MCF 10A (cell line): Measurements from ENCODE around the gene RPL23. TPM values are rescaled to one million over a fixed set of nuclear protein-coding genes. Genes with fewer than 3 reads are reported as not detected.

Source experiments
- BruUV-seq: library from RNA; stranded (reverse); fragments of 400-500 nt; replicated peaks from 2 replicates; lab custom pipeline; 2021; lab: Mats Ljungman, UMichigan
- CTCF ChIA-PET: fragments of 300-600 bp; sonication (Branson Sonifier 250); formaldehyde crosslinking; extraction: SDS; loops from one replicate; lab custom pipeline; 2021; ENCODE audit warnings: antibody characterized with exemption, inconsistent platforms; lab: Yijun Ruan, JAX
- POLR2A ChIA-PET: fragments of 300-600, 350-650 bp; sonication (Branson Sonifier 250); formaldehyde crosslinking; extraction: SDS; loops from one replicate; lab custom pipeline; 2020; ENCODE audit warnings: antibody characterized with exemption, inconsistent platforms; lab: Yijun Ruan, JAX
- DNase-seq: peaks from one replicate; pipeline ENCODE4 v3.0.0-alpha.2; 2018; ENCODE audit not compliant: unreplicated experiment
- H3K27ac Mint-ChIP-seq: one replicate; pipeline ENCODE4 v1.8.0; 2022; ENCODE audit warnings: mild to moderate bottlenecking, low read depth, mixed read lengths; ENCODE audit not compliant: unreplicated experiment
- H3K27me3 Mint-ChIP-seq: one replicate; pipeline ENCODE4 v1.8.0; 2022; ENCODE audit warnings: mixed read lengths; ENCODE audit not compliant: insufficient read depth, unreplicated experiment
- H3K36me3 Mint-ChIP-seq: one replicate; pipeline ENCODE4 v1.8.0; 2022; ENCODE audit warnings: mild to moderate bottlenecking, moderate library complexity, mixed read lengths; ENCODE audit not compliant: insufficient read depth, unreplicated experiment
- H3K4me1 Mint-ChIP-seq: one replicate; pipeline ENCODE4 v1.8.0; 2022; ENCODE audit warnings: mixed read lengths; ENCODE audit not compliant: insufficient read depth, unreplicated experiment
- H3K4me3 Mint-ChIP-seq: one replicate; pipeline ENCODE4 v1.8.0; 2022; ENCODE audit warnings: mild to moderate bottlenecking, moderate library complexity, mixed read lengths; ENCODE audit not compliant: unreplicated experiment
- H3K9me3 Mint-ChIP-seq: one replicate; pipeline ENCODE4 v1.8.0; 2022; ENCODE audit warnings: mixed read lengths; ENCODE audit not compliant: unreplicated experiment
- CTCF ChIP-seq: fragments of 200-600 bp; IDR thresholded peaks from one replicate; pipeline ENCODE4 v1.8.0; 2022; ENCODE audit warnings: antibody characterized with exemption, mild to moderate bottlenecking; ENCODE audit not compliant: unreplicated experiment
- intact Hi-C: fragments of 100-400 bp; cut with micrococcal nuclease; formaldehyde crosslinking; loops from 2 replicates; pipeline ENCODE4 v1.14.1; 2022
- total RNA-seq: library from RNA; stranded (reverse); gene quantifications from 2 replicates; pipeline ENCODE4 v1.2.3, GENCODE V29; 2022

Gene RPL23
- total RNA-seq, 1 experiment from 2014 or later = 1,891 TPM

- H3K9me3 Mint-ChIP-seq = no peaks in the 10 kb centered on the region
- H3K27ac Mint-ChIP-seq = no peak overlapping the region
- no peaks in the 10 kb centered on the region for H3K27me3 Mint-ChIP-seq
- ChIA-PET POLR2A (interaction anchor here (0.6 to 13.1 kb wide), 6 partner anchors 19 to 286 kb away, joined by 3 to 246 read pairs (median 3); partner anchors contain the start of gene RPL23), CTCF (interaction anchor here (0.6 to 0.8 kb wide), 3 partner anchors 55 to 204 kb away, joined by 3 to 6 read pairs (median 3); no protein-coding TSS in a partner anchor)
- H3K4me1 Mint-ChIP-seq = peaks cover 35% of the 10 kb centered on the region
- peaks cover 36% of the 10 kb centered on the region for H3K36me3 Mint-ChIP-seq
- intact Hi-C loops = no loop called here
- TF ChIP-seq CTCF = no peak
- no TSS peak for BruUV-seq
- no peak for DNase-seq
- peak overlapping the region; percentile 89 for H3K4me3 Mint-ChIP-seq
Observed at GRCh38 chr17:38867968-38868816, 14.7 kb upstream of the RPL23 start.

- intact Hi-C loops = no loop called here
- CTCF ChIA-PET = interaction anchor here (0.6 to 0.7 kb wide), 2 partner anchors 58 to 939 kb away, joined by 3 read pairs; partner anchors contain the start of gene LASP1NB
- Mint-ChIP-seq H3K36me3 (peaks cover 37% of the 10 kb centered on the region), H3K4me1 (peaks cover 33% of the 10 kb centered on the region), H3K9me3 (no peaks in the 10 kb centered on the region), H3K4me3 (peak overlapping the region; percentile 89), H3K27me3 (no peaks in the 10 kb centered on the region), H3K27ac (no peak overlapping the region)
- no TSS peak for BruUV-seq
- POLR2A ChIA-PET = interaction anchor here (0.6 to 13.1 kb wide), 6 partner anchors 18 to 286 kb away, joined by 3 to 246 read pairs (median 3); partner anchors contain the start of gene RPL23
- no peak for TF ChIP-seq CTCF
- DNase-seq = peak; percentile 69
Observed at GRCh38 chr17:38867179-38867967, 13.9 kb upstream of the RPL23 start.

GRCh38 chr17:38864636-38865398 is 11.3 kb upstream of the RPL23 start:
- Mint-ChIP-seq H3K9me3 (no peaks in the 10 kb centered on the region), H3K4me3 (no peak overlapping the region), H3K27me3 (no peaks in the 10 kb centered on the region), H3K27ac (no peak overlapping the region), H3K36me3 (peaks cover 32% of the 10 kb centered on the region), H3K4me1 (peaks cover 22% of the 10 kb centered on the region)
- intact Hi-C loops = no loop called here
- BruUV-seq = TSS peak; percentile 61
- CTCF ChIA-PET = no interaction called here
- POLR2A ChIA-PET = interaction anchor here (13.1 kb wide), 1 partner anchor 15 kb away, joined by 246 read pairs; the partner anchor contains the start of gene RPL23
- no peak for TF ChIP-seq CTCF
- peak; percentile 64 for DNase-seq
